Endothelial cell of umbilical vein (primary cell): ENCODE data around the gene NKD1. TPM values are rescaled to one million over a fixed set of nuclear protein-coding genes. Genes with fewer than 3 reads are reported as not detected.

ENCODE experiments used
- BruUV-seq: library from RNA; stranded (reverse); fragments of 400-500 nt; replicated peaks from 2 replicates; lab custom pipeline; 2021; lab: Mats Ljungman, UMichigan
- CTCF ChIA-PET: fragments of 300-600, 350-600 bp; sonication (Branson Sonifier 250); formaldehyde crosslinking; loops from one replicate; lab custom pipeline; 2021; ENCODE audit warnings: antibody characterized with exemption, inconsistent platforms; lab: Charles Lee
- POLR2A ChIA-PET: fragments of 300-600, 350-600 bp; sonication (Branson Sonifier 250); formaldehyde crosslinking; loops from one replicate; lab custom pipeline; 2021; ENCODE audit warnings: antibody characterized with exemption, inconsistent platforms; lab: Charles Lee
- DNase-seq: peaks from one replicate; pipeline ENCODE4 v3.0.0-alpha.2; 2011; ENCODE audit warnings: low read depth, low spot score
- FAIRE-seq: peaks from 2 replicates; lab custom pipeline; 2011; peaks lifted over from hg19 to GRCh38; lab: Jason Lieb, UNC
- H2AFZ ChIP-seq: 2 replicates; pipeline ENCODE4 v1.6.0; 2012; ENCODE audit warnings: low read depth, low read length, control low read depth, inconsistent platforms
- H3K27ac ChIP-seq: 2 replicates; pipeline ENCODE4 v1.5.1; 2011; ENCODE audit warnings: low read depth, mild to moderate bottlenecking, control low read depth, low read length, moderate library complexity; ENCODE audit not compliant: insufficient read depth
- H3K27me3 ChIP-seq, 2 experiments: 2 replicates each; pipeline versions ENCODE4 v1.6.0 to v1.6.1; 2011; ENCODE audit warnings: low read length in 2 of 2, mixed read lengths in 1 of 2; ENCODE audit not compliant: control insufficient read depth in 2 of 2, insufficient read depth in 2 of 2
- H3K36me3 ChIP-seq, 2 experiments: 2 replicates in 1 of 2; 3 replicates in 1 of 2; pipeline ENCODE4 v1.5.1; 2011; ENCODE audit warnings: low read length in 2 of 2, mild to moderate bottlenecking in 1 of 2, moderate library complexity in 1 of 2; ENCODE audit not compliant: control insufficient read depth in 2 of 2, insufficient read depth in 2 of 2; ENCODE audit errors: extremely low read depth in 1 of 2
- H3K4me1 ChIP-seq: 3 replicates; pipeline ENCODE4 v1.5.1; 2011; ENCODE audit warnings: mild to moderate bottlenecking, low read length; ENCODE audit not compliant: control insufficient read depth, insufficient read depth; ENCODE audit errors: extremely low read depth
- H3K4me2 ChIP-seq: 2 replicates; pipeline ENCODE4 v1.6.1; 2011; ENCODE audit warnings: low read length, control low read depth, mixed read lengths; ENCODE audit not compliant: insufficient read depth
- H3K4me3 ChIP-seq, 3 experiments: fragments of 200-600 bp in 1 of 3; sonication (generic), shearing (Covaris generic) in 1 of 3; replicated peaks in 1 of 3; 2 replicates each; pipeline ENCODE4 v1.5.1; 2011 to 2016; ENCODE audit warnings: control low read depth in 3 of 3, low read length in 3 of 3, mild to moderate bottlenecking in 2 of 3, inconsistent platforms in 1 of 3, low read depth in 1 of 3, moderate library complexity in 1 of 3; ENCODE audit not compliant: insufficient read depth in 1 of 3
- H3K79me2 ChIP-seq: 2 replicates; pipeline ENCODE4 v1.6.0; 2012; ENCODE audit warnings: low read length, inconsistent platforms; ENCODE audit not compliant: control insufficient read depth, insufficient read depth
- H3K9ac ChIP-seq: replicated peaks from 2 replicates; pipeline ENCODE3; 2011; ENCODE audit warnings: low read length, control low read depth; ENCODE audit not compliant: insufficient read depth; ENCODE audit errors: extremely low read depth
- H3K9me1 ChIP-seq: replicated peaks from 3 replicates; pipeline ENCODE4 v1.6.0; 2011; ENCODE audit warnings: mild to moderate bottlenecking, low read length; ENCODE audit not compliant: control insufficient read depth, insufficient read depth; ENCODE audit errors: extremely low read depth
- H3K9me3 ChIP-seq: replicated peaks from 2 replicates; pipeline ENCODE4 v1.5.1; 2012; ENCODE audit warnings: low read length, inconsistent platforms; ENCODE audit not compliant: control insufficient read depth, insufficient read depth
- H4K20me1 ChIP-seq: replicated peaks from 2 replicates; pipeline ENCODE3; 2011; ENCODE audit warnings: mild to moderate bottlenecking, low read length; ENCODE audit not compliant: control insufficient read depth, insufficient read depth; ENCODE audit errors: extremely low read depth
- EZH2 ChIP-seq: IDR thresholded peaks from 2 replicates; pipeline ENCODE4 v1.6.1; 2012; ENCODE audit warnings: borderline replicate concordance, low read depth, mild to moderate bottlenecking, moderate library complexity, low read length, inconsistent platforms; ENCODE audit not compliant: severe bottlenecking
- FOS ChIP-seq: IDR thresholded peaks from 2 replicates; pipeline ENCODE4 v1.6.1; 2011; ENCODE audit warnings: mild to moderate bottlenecking, low read length, moderate library complexity, borderline replicate concordance; ENCODE audit not compliant: insufficient read depth
- GATA2 ChIP-seq: IDR thresholded peaks from 2 replicates; pipeline ENCODE4 v1.7.0; 2011; ENCODE audit warnings: low read depth, mild to moderate bottlenecking, moderate library complexity, mixed read lengths, low read length; ENCODE audit not compliant: insufficient read length, insufficient read depth
- JUN ChIP-seq: IDR thresholded peaks from 2 replicates; pipeline ENCODE4 v1.6.1; 2011; ENCODE audit warnings: borderline replicate concordance, low read depth; ENCODE audit not compliant: insufficient read length, insufficient read depth
- MYC ChIP-seq: IDR thresholded peaks from one replicate; pipeline ENCODE4 v1.6.1; 2011; ENCODE audit warnings: mild to moderate bottlenecking, low read depth, low read length
- POLR2A ChIP-seq: IDR thresholded peaks from 2 replicates; pipeline ENCODE4 v1.6.1; 2012; ENCODE audit warnings: low read depth, mild to moderate bottlenecking, control low read depth, low read length
- POLR2AphosphoS5 ChIP-seq: IDR thresholded peaks from 2 replicates; pipeline ENCODE4 v1.6.1; 2012; ENCODE audit warnings: low read depth, mild to moderate bottlenecking, control low read depth, low read length, moderate library complexity; ENCODE audit not compliant: insufficient read depth
- dilution Hi-C: fragments of 300-500 bp; cut with MboI; formaldehyde crosslinking; loops from one replicate; pipeline ENCODE4 v1.15.0; 2019; ENCODE audit warnings: low sequenced_read_pairs; ENCODE audit not compliant: extremely low pct_ligation_motif_present
- intact Hi-C: fragments of 100-400 bp; cut with micrococcal nuclease; formaldehyde crosslinking; loops from one replicate; pipeline ENCODE4 v1.10.0; 2022
- polyA plus RNA-seq, 4 experiments: library from polyadenylated mRNA; depleted of rRNA in 3 of 4; stranded (reverse) in 3 of 4; unstranded in 1 of 4; fragments of >200 nt; gene quantifications; 2 replicates each; pipeline versions ENCODE4 v1.2.1 to v1.2.3, GENCODE V29; 2011 to 2012; ENCODE audit warnings: missing spikeins in 1 of 4
- total RNA-seq: library from RNA; stranded (reverse); gene quantifications from 2 replicates; pipeline ENCODE4 v1.2.3, GENCODE V29; 2021
- TF ChIP-seq, protein P1 (sequence below): IDR thresholded peaks from 2 replicates; pipeline ENCODE4 v1.6.1; 2011; ENCODE audit not compliant: insufficient read depth, insufficient read length
- TF ChIP-seq, protein P2 (sequence below), 2 donors: IDR thresholded peaks; 1 replicate in 1 of 2; 2 replicates in 1 of 2; pipeline ENCODE4 v1.5.1; 2011; ENCODE audit warnings: low read length in 2 of 2, mild to moderate bottlenecking in 2 of 2, moderate library complexity in 2 of 2, control low read depth in 1 of 2, inconsistent platforms in 1 of 2, low read depth in 1 of 2; ENCODE audit not compliant: insufficient read depth in 1 of 2; ENCODE audit errors: extremely low read depth in 1 of 2

The NKD1 gene
- total and polyA plus RNA-seq, 2 donors (not counting 3 experiments of a cell fraction or from before 2014, with no cell fraction given): not detected

DNA sequence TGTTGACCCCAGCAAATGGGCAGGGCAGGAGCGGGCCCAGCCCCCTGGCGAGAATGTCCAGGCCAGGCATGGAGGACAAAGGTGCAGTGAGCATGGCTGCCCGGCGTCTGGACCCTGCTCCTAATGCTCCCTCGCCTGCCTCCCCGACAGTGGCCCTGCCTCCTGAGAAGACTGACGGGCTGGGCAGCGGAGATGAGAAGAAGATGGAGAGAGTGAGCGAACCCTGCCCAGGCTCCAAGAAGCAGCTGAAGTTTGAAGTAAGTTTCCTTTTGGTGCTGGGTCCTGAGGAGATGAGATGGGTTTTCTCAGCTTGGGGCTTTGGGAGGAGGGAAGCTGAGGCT lies 73.2 kb downstream of the NKD1 start:
- no peak overlapping the region for H3K4me3 ChIP-seq
- H3K4me1 ChIP-seq: no peaks in the 10 kb centered on the region
- FAIRE-seq: no peak
- H3K9ac ChIP-seq: no peak overlapping the region
- TF ChIP-seq POLR2A (no peak), GATA2 (no peak), MYC (no peak), JUN (no peak), FOS (no peak), POLR2AphosphoS5 (no peak), EZH2 (no peak)
- TF ChIP-seq, protein P1, sequence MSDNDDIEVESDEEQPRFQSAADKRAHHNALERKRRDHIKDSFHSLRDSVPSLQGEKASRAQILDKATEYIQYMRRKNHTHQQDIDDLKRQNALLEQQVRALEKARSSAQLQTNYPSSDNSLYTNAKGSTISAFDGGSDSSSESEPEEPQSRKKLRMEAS: no peak
- TF ChIP-seq, protein P2, sequence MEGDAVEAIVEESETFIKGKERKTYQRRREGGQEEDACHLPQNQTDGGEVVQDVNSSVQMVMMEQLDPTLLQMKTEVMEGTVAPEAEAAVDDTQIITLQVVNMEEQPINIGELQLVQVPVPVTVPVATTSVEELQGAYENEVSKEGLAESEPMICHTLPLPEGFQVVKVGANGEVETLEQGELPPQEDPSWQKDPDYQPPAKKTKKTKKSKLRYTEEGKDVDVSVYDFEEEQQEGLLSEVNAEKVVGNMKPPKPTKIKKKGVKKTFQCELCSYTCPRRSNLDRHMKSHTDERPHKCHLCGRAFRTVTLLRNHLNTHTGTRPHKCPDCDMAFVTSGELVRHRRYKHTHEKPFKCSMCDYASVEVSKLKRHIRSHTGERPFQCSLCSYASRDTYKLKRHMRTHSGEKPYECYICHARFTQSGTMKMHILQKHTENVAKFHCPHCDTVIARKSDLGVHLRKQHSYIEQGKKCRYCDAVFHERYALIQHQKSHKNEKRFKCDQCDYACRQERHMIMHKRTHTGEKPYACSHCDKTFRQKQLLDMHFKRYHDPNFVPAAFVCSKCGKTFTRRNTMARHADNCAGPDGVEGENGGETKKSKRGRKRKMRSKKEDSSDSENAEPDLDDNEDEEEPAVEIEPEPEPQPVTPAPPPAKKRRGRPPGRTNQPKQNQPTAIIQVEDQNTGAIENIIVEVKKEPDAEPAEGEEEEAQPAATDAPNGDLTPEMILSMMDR (IDR thresholded peaks at IDR 0.05; ENCODE audit: extremely low read depth in 1 of 2, insufficient read depth in 1 of 2, low read depth in 1 of 2, low read length in 2 of 2): no peak
- no peaks in the 10 kb centered on the region for H3K36me3 ChIP-seq
- BruUV-seq: no TSS peak
- dilution Hi-C loops: no loop called here
- ChIA-PET POLR2A (no interaction called here), CTCF (no interaction called here)
- H3K27me3 ChIP-seq: no peaks in the 10 kb centered on the region
- H3K4me2 ChIP-seq: no peak overlapping the region
- DNase-seq: no peak
- H3K27ac ChIP-seq: no peak overlapping the region
- no peaks in the 10 kb centered on the region for H4K20me1 ChIP-seq
- H3K9me1 ChIP-seq: no peaks in the 10 kb centered on the region
- H2AFZ ChIP-seq: no peak overlapping the region
- intact Hi-C loops: no loop called here
- no peaks in the 10 kb centered on the region for H3K79me2 ChIP-seq
- no peaks in the 10 kb centered on the region for H3K9me3 ChIP-seq
